ENCODE measurements around the gene NFILZ. TPM values are rescaled to one million over a fixed set of nuclear protein-coding genes. Genes with fewer than 3 reads are reported as not detected.

Gene NFILZ
- total RNA-seq, 1 donor from 2014 or later: not detected

GRCh38 chr19:8589177-8589714 is 41.2 kb upstream of the NFILZ start:
- H3K4me1 Mint-ChIP-seq (ENCODE audit: unreplicated experiment): peaks cover 14% of the 10 kb centered on the region
- H3K27me3 Mint-ChIP-seq (ENCODE audit: unreplicated experiment): peaks cover 17% of the 10 kb centered on the region
- H3K36me3 Mint-ChIP-seq (ENCODE audit: low read depth, unreplicated experiment): peaks cover 10% of the 10 kb centered on the region
- no peak overlapping the region for H3K4me3 Mint-ChIP-seq (ENCODE audit: unreplicated experiment)
- no peak for TF ChIP-seq CTCF (IDR thresholded peaks at IDR 0.05; ENCODE audit: unreplicated experiment)
- H3K27ac Mint-ChIP-seq (ENCODE audit: unreplicated experiment): no peak overlapping the region
- no peak for DNase-seq (ENCODE audit: low spot score)
- H3K9me3 Mint-ChIP-seq (ENCODE audit: unreplicated experiment): peaks cover under 1% of the 10 kb centered on the region

- H3K4me3 Mint-ChIP-seq (ENCODE audit: unreplicated experiment): peak overlapping the region; percentile 86
- peaks cover 8% of the 10 kb centered on the region for H3K9me3 Mint-ChIP-seq (ENCODE audit: unreplicated experiment)
- peaks cover 19% of the 10 kb centered on the region for H3K27me3 Mint-ChIP-seq (ENCODE audit: unreplicated experiment)
- peaks cover 16% of the 10 kb centered on the region for H3K4me1 Mint-ChIP-seq (ENCODE audit: unreplicated experiment)
- peaks cover 32% of the 10 kb centered on the region for H3K36me3 Mint-ChIP-seq (ENCODE audit: low read depth, unreplicated experiment)
- DNase-seq (ENCODE audit: low spot score): peak; percentile 99
- TF ChIP-seq CTCF (IDR thresholded peaks at IDR 0.05; ENCODE audit: unreplicated experiment): no peak
- peak overlapping the region; percentile 70 for H3K27ac Mint-ChIP-seq (ENCODE audit: unreplicated experiment)
These were observed 38.0 kb upstream of the NFILZ start for GRCh38 chr19:8592231-8593009.

- peak overlapping the region; percentile 78 for H3K4me3 Mint-ChIP-seq (ENCODE audit: unreplicated experiment)
- H3K27me3 Mint-ChIP-seq (ENCODE audit: unreplicated experiment): peaks cover 14% of the 10 kb centered on the region
- peak overlapping the region; percentile 54 for H3K27ac Mint-ChIP-seq (ENCODE audit: unreplicated experiment)
- H3K36me3 Mint-ChIP-seq (ENCODE audit: low read depth, unreplicated experiment): peaks cover 34% of the 10 kb centered on the region
- H3K9me3 Mint-ChIP-seq (ENCODE audit: unreplicated experiment): peaks cover 8% of the 10 kb centered on the region
- peak; percentile 37 for TF ChIP-seq CTCF (IDR thresholded peaks at IDR 0.05; ENCODE audit: unreplicated experiment)
- H3K4me1 Mint-ChIP-seq (ENCODE audit: unreplicated experiment): peaks cover 16% of the 10 kb centered on the region
- DNase-seq (ENCODE audit: low spot score): no peak
These were observed 36.5 kb upstream of the NFILZ start for GRCh38 chr19:8593931-8594330.

GRCh38 chr19:8595651-8596050 is 34.8 kb upstream of the NFILZ start:
- H3K9me3 Mint-ChIP-seq (ENCODE audit: unreplicated experiment): peaks cover 8% of the 10 kb centered on the region
- H3K27ac Mint-ChIP-seq (ENCODE audit: unreplicated experiment): no peak overlapping the region
- DNase-seq (ENCODE audit: low spot score): no peak
- TF ChIP-seq CTCF (IDR thresholded peaks at IDR 0.05; ENCODE audit: unreplicated experiment): no peak
- H3K27me3 Mint-ChIP-seq (ENCODE audit: unreplicated experiment): peaks cover 15% of the 10 kb centered on the region
- H3K4me1 Mint-ChIP-seq (ENCODE audit: unreplicated experiment): peaks cover 16% of the 10 kb centered on the region
- peak overlapping the region; percentile 80 for H3K4me3 Mint-ChIP-seq (ENCODE audit: unreplicated experiment)
- H3K36me3 Mint-ChIP-seq (ENCODE audit: low read depth, unreplicated experiment): peaks cover 39% of the 10 kb centered on the region

- no peak for DNase-seq (ENCODE audit: low spot score)
- peaks cover 16% of the 10 kb centered on the region for H3K4me1 Mint-ChIP-seq (ENCODE audit: unreplicated experiment)
- no peak overlapping the region for H3K27ac Mint-ChIP-seq (ENCODE audit: unreplicated experiment)
- no peak for TF ChIP-seq CTCF (IDR thresholded peaks at IDR 0.05; ENCODE audit: unreplicated experiment)
- peaks cover 40% of the 10 kb centered on the region for H3K36me3 Mint-ChIP-seq (ENCODE audit: low read depth, unreplicated experiment)
- H3K27me3 Mint-ChIP-seq (ENCODE audit: unreplicated experiment): peaks cover 15% of the 10 kb centered on the region
- H3K4me3 Mint-ChIP-seq (ENCODE audit: unreplicated experiment): no peak overlapping the region
- peaks cover 8% of the 10 kb centered on the region for H3K9me3 Mint-ChIP-seq (ENCODE audit: unreplicated experiment)
These were observed 34.3 kb upstream of the NFILZ start for GRCh38 chr19:8596168-8596567.
